NCI-H2196 treated with DMSO at 0.1 percent for 48 hours (cell line): ENCODE results near the gene LCLAT1.
"Not testable (repeated sequence)": the region's sequence is repeated elsewhere in the genome, so short reads cannot be mapped to it uniquely, and the experiment has no call there.

ENCODE experiments used
- DNase-seq: peaks from one replicate; lab custom pipeline; 2025; ENCODE audit not compliant: unreplicated experiment; lab: John Stamatoyannopoulos, UW

Gene LCLAT1

GRCh38 chr2:30453498-30453897 lies 6.5 kb downstream of the LCLAT1 start:
- no peak for DNase-seq

GRCh38 chr2:30454571-30454970 lies 7.5 kb downstream of the LCLAT1 start:
- no peak for DNase-seq

DNA sequence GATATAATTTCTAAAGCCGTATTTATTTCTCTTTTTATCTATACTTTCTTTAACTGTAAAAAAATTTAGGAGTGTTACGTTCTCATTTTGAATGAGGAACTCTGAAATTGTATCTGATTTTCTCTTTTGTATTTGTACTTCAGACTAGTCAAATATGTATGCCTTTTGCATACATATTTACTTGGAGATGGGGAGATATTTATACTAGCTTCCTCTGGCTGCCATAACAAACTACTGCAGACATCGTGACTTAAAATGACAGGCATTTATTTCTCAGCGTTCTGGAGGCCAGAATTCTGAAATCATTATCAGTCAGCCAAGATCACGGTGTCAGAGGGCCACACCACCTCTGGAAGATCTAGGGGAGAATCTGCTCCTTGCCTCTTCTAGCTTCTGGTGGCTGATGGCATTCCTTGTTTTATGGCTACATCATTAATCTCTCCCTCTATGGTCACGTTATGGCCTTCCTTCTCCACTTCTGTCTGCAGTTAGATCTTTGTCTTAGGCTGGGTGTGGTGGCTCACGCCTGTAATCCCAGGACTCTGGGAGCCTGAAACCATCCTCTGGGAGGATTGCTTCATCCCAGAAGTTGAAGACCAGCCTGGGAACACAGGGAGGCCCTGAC lies 8.2 kb downstream of the LCLAT1 start:
- DNase-seq = no peak

GRCh38 chr2:30456106-30456505 lies 9.1 kb downstream of the LCLAT1 start:
- DNase-seq = no peak

DNA sequence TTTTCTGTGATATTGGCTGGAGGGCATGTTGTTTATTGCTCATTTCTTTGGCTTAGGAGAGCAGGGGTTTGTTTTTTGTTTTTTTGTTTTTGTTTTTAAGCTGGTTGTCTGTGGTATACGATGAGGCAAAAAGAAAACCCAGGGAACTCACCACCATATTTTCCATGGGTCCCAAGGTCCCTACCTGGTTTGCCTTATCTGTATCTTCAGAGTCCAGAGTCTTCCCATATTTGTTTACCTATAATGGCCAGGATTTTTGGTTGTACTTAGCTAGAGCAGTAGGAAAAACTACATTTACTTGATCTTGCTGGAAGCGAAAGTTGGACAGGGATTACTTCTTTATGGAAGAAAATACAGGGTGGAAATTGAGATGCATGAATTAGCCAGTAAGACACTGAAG lies 9.5 kb downstream of the LCLAT1 start:
- DNase-seq = no peak

GRCh38 chr2:30457296-30457695 lies 10.2 kb downstream of the LCLAT1 start:
- no peak for DNase-seq

DNA sequence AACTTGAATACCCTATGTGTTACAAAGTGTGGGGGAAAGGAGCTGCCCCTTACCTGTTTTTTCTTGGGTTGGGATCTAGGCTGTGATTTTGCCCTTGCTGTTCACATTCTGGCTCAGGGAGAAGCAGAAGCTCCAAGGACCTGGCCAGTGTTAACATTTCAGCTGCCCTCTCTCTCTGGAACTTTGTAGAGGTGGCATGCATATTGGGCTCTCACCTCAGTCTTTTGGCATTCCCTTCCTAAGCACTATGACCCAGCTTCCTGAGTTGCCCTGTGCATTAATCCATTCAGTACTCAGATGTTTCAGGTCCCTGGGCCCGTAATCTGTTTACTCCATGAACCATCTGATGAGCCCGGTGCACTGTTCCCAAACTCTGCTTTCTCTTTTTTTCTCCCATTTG lies 12.1 kb downstream of the LCLAT1 start:
- no peak for DNase-seq

GRCh38 chr2:30462131-30462857 lies 15.2 kb downstream of the LCLAT1 start:
- no peak for DNase-seq

- no peak for DNase-seq
These were observed 16.5 kb downstream of the LCLAT1 start for GRCh38 chr2:30463535-30463934.

- DNase-seq = no peak
These were observed 17.6 kb downstream of the LCLAT1 start for GRCh38 chr2:30464544-30465170.

GRCh38 chr2:30465171-30465545 lies 18.1 kb downstream of the LCLAT1 start:
- no peak for DNase-seq

DNA sequence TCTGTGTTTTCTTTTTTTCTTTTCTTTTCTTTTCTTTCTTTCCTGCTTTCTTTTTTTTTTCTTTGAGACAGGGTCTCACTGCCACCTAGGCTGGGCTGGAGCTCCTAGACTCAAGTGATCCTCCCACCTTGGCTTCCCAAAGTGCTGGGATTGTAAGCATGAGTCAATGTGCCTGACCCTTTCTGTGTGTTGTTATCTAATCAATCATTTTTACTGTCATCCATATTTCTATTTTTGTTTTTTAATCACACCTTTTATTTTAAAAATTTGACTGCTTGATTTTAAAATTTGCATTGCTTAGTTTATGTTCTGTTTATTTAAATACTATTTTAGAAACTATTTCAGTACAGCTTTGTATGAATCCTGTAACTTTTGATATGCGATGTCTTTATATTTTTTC lies 19.2 kb downstream of the LCLAT1 start:
- no peak for DNase-seq

- not testable (repeated sequence) for DNase-seq
These were observed 20.2 kb downstream of the LCLAT1 start for GRCh38 chr2:30467062-30467826.

DNA sequence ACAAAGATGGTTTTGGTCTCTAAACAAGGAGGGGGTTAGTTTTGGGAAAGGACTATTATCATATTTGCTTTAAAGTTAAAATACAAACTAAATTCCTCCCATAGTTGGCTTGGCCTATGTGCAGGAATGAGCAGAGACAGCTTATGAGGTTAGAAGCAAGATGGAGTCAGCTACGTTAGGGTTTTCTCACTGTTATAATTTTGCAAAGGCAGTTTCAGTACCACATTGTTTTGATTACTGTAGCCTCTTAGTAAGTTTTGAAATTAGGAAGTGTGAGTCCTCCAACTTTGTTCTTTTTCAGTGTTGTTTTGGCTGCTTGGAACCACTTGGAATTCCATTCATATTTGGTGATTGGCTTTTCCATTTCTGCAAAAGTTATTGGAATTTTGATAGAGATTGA lies 23.4 kb downstream of the LCLAT1 start:
- DNase-seq = no peak

DNA sequence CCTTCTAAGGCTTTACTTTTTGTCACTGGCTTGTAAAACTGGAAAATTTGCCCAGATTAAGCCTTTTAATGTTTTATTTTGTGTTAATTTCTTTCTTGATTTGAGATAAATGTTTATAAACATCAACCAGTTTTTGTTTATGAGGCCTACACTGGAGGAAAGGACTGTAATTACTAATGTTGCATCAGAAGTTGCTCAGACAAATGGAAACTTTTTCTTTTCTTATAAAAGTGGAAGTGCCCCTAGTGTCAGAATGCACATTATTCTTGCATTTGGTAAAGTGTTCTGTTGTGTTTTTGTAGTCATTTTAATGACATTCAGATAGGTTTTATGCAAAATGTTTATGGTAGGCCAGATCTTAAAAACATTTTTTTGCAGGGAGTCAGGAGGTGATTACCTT lies 25.3 kb downstream of the LCLAT1 start:
- no peak for DNase-seq

GRCh38 chr2:30475542-30475941 lies 28.5 kb downstream of the LCLAT1 start:
- DNase-seq = no peak

DNA sequence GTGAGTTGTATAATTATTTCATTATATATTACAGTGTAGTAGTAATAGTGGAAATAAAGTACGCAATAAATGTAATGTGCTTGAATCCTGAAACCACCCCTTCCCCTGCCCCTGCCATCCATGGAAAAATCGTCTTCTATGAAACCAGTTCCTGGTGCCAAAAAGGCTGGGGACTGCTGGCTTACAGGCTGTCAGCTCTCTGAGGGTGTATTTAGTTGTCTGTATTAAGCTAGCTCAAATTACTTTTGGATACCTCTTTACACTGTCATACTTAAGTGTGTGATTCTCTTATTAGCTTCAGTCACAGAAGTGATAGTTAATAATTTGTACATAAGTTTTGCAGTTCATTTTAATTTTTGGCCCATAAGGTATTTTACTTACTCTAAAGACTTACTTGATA lies 29.6 kb downstream of the LCLAT1 start:
- DNase-seq = no peak

- DNase-seq = no peak
These were observed 33.8 kb downstream of the LCLAT1 start for GRCh38 chr2:30480703-30481322.

GRCh38 chr2:30481323-30481800 lies 34.3 kb downstream of the LCLAT1 start:
- no peak for DNase-seq

DNA sequence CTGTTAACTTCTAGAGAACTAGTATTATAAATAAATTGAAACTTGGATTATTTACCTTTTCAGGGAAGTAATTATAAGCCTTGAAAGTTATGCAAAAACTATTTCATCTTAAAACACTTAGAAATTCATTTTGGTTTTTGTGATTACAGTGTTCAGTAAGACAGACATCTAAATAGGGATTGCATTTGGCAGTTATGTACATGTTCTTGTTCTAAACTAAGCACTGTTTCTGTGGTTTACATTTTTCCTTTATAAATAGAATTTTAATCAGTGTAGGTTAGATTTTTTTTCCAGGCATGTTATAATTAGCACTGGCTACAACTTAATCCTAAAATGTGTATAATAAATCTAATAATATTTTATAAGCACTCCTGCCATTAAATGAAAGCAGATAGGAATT lies 35.0 kb downstream of the LCLAT1 start:
- DNase-seq = no peak

GRCh38 chr2:30484145-30484544 lies 37.1 kb downstream of the LCLAT1 start:
- DNase-seq = no peak
